Caco-2 (cell line): ENCODE results near the gene AGBL3. TPM values are rescaled to one million over a fixed set of nuclear protein-coding genes. Genes with fewer than 3 reads are reported as not detected.
"Not testable (repeated sequence)": the region's sequence is repeated elsewhere in the genome, so short reads cannot be mapped to it uniquely, and the experiment has no call there.

ENCODE experiments used
- BruUV-seq: library from RNA; stranded (reverse); fragments of 400-500 nt; replicated peaks from 2 replicates; lab custom pipeline; 2021; lab: Mats Ljungman, UMichigan
- CTCF ChIA-PET: fragments of 300-600 bp; sonication (Branson Sonifier 250); formaldehyde crosslinking; loops from one replicate; lab custom pipeline; 2022; ENCODE audit warnings: antibody characterized with exemption; lab: Charles Lee
- POLR2A ChIA-PET: fragments of 300-600 bp; sonication (Branson Sonifier 250); formaldehyde crosslinking; loops from one replicate; lab custom pipeline; 2022; ENCODE audit warnings: antibody characterized with exemption; lab: Charles Lee
- DNase-seq, 2 experiments: peaks; one replicate each; pipeline versions ENCODE4 v3.0.0 to v3.0.0-alpha.2; 2020 to 2022
- H3K27me3 ChIP-seq: replicated peaks from 2 replicates; pipeline ENCODE4 v1.6.0; 2011; ENCODE audit warnings: low read length; ENCODE audit not compliant: control insufficient read depth, insufficient read depth
- H3K36me3 ChIP-seq: 2 replicates; pipeline ENCODE4 v1.5.1; 2011; ENCODE audit warnings: low read length; ENCODE audit not compliant: control insufficient read depth, insufficient read depth
- H3K4me1 ChIP-seq: fragments of 250-450 bp; sonication (Bioruptor Pico); 2 replicates; pipeline ENCODE4 v1.5.1; 2020; ENCODE audit warnings: mild to moderate bottlenecking
- H3K4me3 ChIP-seq: 2 replicates; pipeline ENCODE4 v1.5.1; 2011; ENCODE audit warnings: low read depth, mild to moderate bottlenecking, control low read depth, low read length
- H3K9me3 ChIP-seq: fragments of 250-450 bp; sonication (Bioruptor Pico); 2 replicates; pipeline ENCODE4 v1.5.1; 2020; ENCODE audit warnings: mild to moderate bottlenecking, moderate library complexity
- H3K27ac Mint-ChIP-seq: one replicate; pipeline ENCODE4 v1.8.0; 2022; ENCODE audit warnings: mixed read lengths; ENCODE audit not compliant: unreplicated experiment
- H3K27me3 Mint-ChIP-seq: one replicate; pipeline ENCODE4 v1.8.0; 2022; ENCODE audit warnings: mixed read lengths; ENCODE audit not compliant: insufficient read depth, unreplicated experiment
- H3K36me3 Mint-ChIP-seq: one replicate; pipeline ENCODE4 v1.8.0; 2022; ENCODE audit warnings: mild to moderate bottlenecking, mixed read lengths; ENCODE audit not compliant: insufficient read depth, unreplicated experiment
- H3K4me1 Mint-ChIP-seq: one replicate; pipeline ENCODE4 v1.8.0; 2022; ENCODE audit warnings: low read depth, mixed read lengths; ENCODE audit not compliant: unreplicated experiment
- H3K4me3 Mint-ChIP-seq: one replicate; pipeline ENCODE4 v1.8.0; 2022; ENCODE audit warnings: mild to moderate bottlenecking, moderate library complexity, mixed read lengths; ENCODE audit not compliant: unreplicated experiment
- H3K9me3 Mint-ChIP-seq: one replicate; pipeline ENCODE4 v1.8.0; 2022; ENCODE audit warnings: mixed read lengths; ENCODE audit not compliant: unreplicated experiment
- intact Hi-C: fragments of 100-400 bp; cut with micrococcal nuclease; formaldehyde crosslinking; loops from one replicate; pipeline ENCODE4 v1.10.0; 2022; ENCODE audit not compliant: unreplicated experiment
- total RNA-seq: library from RNA; stranded (reverse); gene quantifications from 2 replicates; pipeline ENCODE4 v1.2.3, GENCODE V29; 2022
- TF ChIP-seq, protein P1 (sequence below), 2 experiments: fragments of 200-600 bp in 1 of 2; IDR thresholded peaks; 1 replicate in 1 of 2; 2 replicates in 1 of 2; pipeline versions ENCODE4 v1.5.1 to v1.8.0; 2011 to 2022; ENCODE audit warnings: antibody characterized with exemption in 1 of 2, control low read depth in 1 of 2, inconsistent platforms in 1 of 2, low read depth in 1 of 2, low read length in 1 of 2, mild to moderate bottlenecking in 1 of 2, moderate library complexity in 1 of 2; ENCODE audit not compliant: insufficient read depth in 1 of 2, severe bottlenecking in 1 of 2, unreplicated experiment in 1 of 2

Gene AGBL3
- total RNA-seq, 1 experiment from 2014 or later = 6.1 TPM

DNA sequence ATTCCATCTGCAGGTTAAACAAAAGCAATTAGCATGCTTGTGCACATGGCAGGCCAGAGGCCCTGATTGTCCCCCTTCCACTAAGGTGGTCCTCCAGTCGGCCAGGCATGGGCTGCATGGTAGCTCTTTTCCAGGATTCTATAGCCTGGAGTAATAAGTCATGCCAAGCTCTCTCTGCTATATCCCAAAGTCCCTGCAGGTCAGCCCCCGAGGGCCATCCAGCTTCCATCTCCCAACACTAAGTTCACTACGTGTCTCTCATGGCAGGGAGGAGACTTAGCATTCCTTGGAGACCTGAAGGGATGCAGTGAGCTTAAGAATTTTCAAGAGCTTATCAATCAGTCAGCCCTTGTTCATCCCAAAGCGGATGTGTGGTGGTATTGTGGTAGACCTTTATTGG lies 187.6 kb downstream of the AGBL3 start:
- H3K36me3 ChIP-seq, DNase-seq, CTCF ChIA-PET, POLR2A ChIA-PET, H3K27ac Mint-ChIP-seq, H3K4me3 Mint-ChIP-seq, H3K27me3 ChIP-seq, BruUV-seq, H3K9me3 ChIP-seq, H3K4me3 ChIP-seq, H3K27me3 Mint-ChIP-seq: not testable (repeated sequence)
- intact Hi-C loops = loop anchor here (5.0 kb wide), 2 partner anchors 207 to 527 kb away; partner anchors contain the start of gene BPGM
- H3K9me3 Mint-ChIP-seq = peaks cover 17% of the 10 kb centered on the region
- peaks cover 13% of the 10 kb centered on the region; the same call in 1 of the 2 replicates for H3K4me1 ChIP-seq
- H3K36me3 Mint-ChIP-seq = peaks cover 26% of the 10 kb centered on the region
- H3K4me1 Mint-ChIP-seq = peaks cover 24% of the 10 kb centered on the region

DNA sequence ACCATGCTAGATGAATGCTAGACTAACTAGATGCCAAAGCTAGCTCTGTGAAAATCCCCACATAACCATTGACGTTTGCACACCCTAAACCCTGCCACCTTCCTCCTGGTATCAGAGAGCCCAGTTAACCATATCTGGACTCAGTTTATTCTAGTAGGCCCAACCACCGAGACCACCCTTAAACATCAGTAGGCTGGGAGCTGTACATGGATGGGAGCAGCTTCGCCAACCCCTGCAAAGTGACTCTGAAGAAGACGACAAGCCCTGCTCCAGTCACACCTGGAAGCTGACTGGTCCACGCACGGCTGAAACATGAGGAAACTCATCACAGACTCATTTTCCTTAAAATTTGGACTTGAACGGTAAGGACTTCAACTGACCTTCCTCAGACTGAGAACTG lies 188.6 kb downstream of the AGBL3 start:
- H3K4me3 ChIP-seq = no peak overlapping the region
- 0 out of 2 replicates have a peak, but pooled peaks cover 6% of the 10 kb centered on the region for H3K4me1 ChIP-seq
- ChIA-PET POLR2A (no interaction called here), CTCF (no interaction called here)
- Mint-ChIP-seq H3K4me3 (no peak overlapping the region), H3K27ac (no peak overlapping the region), H3K27me3 (no peaks in the 10 kb centered on the region), H3K4me1 (peaks cover 15% of the 10 kb centered on the region), H3K36me3 (peaks cover 15% of the 10 kb centered on the region), H3K9me3 (peaks cover 20% of the 10 kb centered on the region)
- H3K9me3 ChIP-seq = peaks cover 6% of the 10 kb centered on the region; the same call in 1 of the 2 replicates
- no peaks in the 10 kb centered on the region for H3K27me3 ChIP-seq
- BruUV-seq = no TSS peak
- no peaks in the 10 kb centered on the region for H3K36me3 ChIP-seq
- no peak for DNase-seq
- TF ChIP-seq, protein P1, sequence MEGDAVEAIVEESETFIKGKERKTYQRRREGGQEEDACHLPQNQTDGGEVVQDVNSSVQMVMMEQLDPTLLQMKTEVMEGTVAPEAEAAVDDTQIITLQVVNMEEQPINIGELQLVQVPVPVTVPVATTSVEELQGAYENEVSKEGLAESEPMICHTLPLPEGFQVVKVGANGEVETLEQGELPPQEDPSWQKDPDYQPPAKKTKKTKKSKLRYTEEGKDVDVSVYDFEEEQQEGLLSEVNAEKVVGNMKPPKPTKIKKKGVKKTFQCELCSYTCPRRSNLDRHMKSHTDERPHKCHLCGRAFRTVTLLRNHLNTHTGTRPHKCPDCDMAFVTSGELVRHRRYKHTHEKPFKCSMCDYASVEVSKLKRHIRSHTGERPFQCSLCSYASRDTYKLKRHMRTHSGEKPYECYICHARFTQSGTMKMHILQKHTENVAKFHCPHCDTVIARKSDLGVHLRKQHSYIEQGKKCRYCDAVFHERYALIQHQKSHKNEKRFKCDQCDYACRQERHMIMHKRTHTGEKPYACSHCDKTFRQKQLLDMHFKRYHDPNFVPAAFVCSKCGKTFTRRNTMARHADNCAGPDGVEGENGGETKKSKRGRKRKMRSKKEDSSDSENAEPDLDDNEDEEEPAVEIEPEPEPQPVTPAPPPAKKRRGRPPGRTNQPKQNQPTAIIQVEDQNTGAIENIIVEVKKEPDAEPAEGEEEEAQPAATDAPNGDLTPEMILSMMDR (IDR thresholded peaks at IDR 0.05; ENCODE audit: insufficient read depth in 1 of 2, low read depth in 1 of 2, low read length in 1 of 2, severe bottlenecking in 1 of 2, unreplicated experiment in 1 of 2) = no peak
- intact Hi-C loops = loop anchor here (5.0 kb wide), 2 partner anchors 208 to 528 kb away; partner anchors contain the start of gene BPGM

DNA sequence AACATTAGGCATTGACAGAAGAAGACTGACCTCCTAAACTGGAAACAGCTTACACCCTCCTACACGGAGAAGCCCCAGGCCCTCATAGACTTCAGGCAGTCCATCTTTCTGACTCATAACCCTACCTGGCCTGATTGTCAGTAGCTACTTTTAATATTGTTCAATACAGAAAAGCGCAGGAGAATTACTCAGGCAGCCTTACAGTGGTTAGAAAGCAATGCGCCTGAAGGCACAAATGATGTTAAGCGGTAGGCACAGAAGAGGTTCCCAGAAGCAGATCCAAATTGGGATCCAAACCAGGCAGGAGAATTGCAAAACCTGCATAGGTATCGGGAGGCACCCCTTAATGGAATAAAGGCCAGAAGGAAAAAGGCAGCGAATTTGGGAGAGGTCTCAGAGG lies 189.6 kb downstream of the AGBL3 start:
- BruUV-seq = no TSS peak
- H3K4me1 Mint-ChIP-seq = peaks cover 11% of the 10 kb centered on the region
- H3K4me3 ChIP-seq = no peak overlapping the region
- peaks cover 16% of the 10 kb centered on the region for H3K9me3 ChIP-seq
- H3K27me3 ChIP-seq = no peaks in the 10 kb centered on the region
- no peak overlapping the region for H3K4me3 Mint-ChIP-seq
- H3K36me3 Mint-ChIP-seq = peaks cover 5% of the 10 kb centered on the region
- no peaks in the 10 kb centered on the region for H3K36me3 ChIP-seq
- POLR2A ChIA-PET = no interaction called here
- intact Hi-C loops = no loop called here
- CTCF ChIA-PET = no interaction called here
- H3K27me3 Mint-ChIP-seq = no peaks in the 10 kb centered on the region
- TF ChIP-seq, protein P1 (IDR thresholded peaks at IDR 0.05; ENCODE audit: insufficient read depth in 1 of 2, low read depth in 1 of 2, low read length in 1 of 2, severe bottlenecking in 1 of 2, unreplicated experiment in 1 of 2) = no peak
- H3K27ac Mint-ChIP-seq = no peak overlapping the region
- H3K4me1 ChIP-seq = 0 out of 2 replicates have a peak, but pooled peaks cover 6% of the 10 kb centered on the region
- no peak for DNase-seq
- peaks cover 20% of the 10 kb centered on the region for H3K9me3 Mint-ChIP-seq
